Measurements from ENCODE around the gene GFRA4.

The GFRA4 gene

GRCh38 chr20:3693376-3693775 lies 30.2 kb upstream of the GFRA4 start:
- DNase-seq, result no peak

GRCh38 chr20:3692706-3693294 lies 29.6 kb upstream of the GFRA4 start:
- no peak for DNase-seq

- DNase-seq, result no peak
These were observed 28.7 kb upstream of the GFRA4 start for GRCh38 chr20:3691897-3692296.

GRCh38 chr20:3691306-3691705 lies 28.1 kb upstream of the GFRA4 start:
- no peak for DNase-seq

- DNase-seq, result no peak
These were observed 27.2 kb upstream of the GFRA4 start for GRCh38 chr20:3690413-3690812.

- no peak for DNase-seq
These were observed 26.8 kb upstream of the GFRA4 start for GRCh38 chr20:3689978-3690377.

GRCh38 chr20:3687655-3688054 lies 24.5 kb upstream of the GFRA4 start:
- DNase-seq, result no peak

- DNase-seq, result no peak
These were observed 23.7 kb upstream of the GFRA4 start for GRCh38 chr20:3686867-3687321.

- no peak for DNase-seq
These were observed 23.2 kb upstream of the GFRA4 start for GRCh38 chr20:3686421-3686820.

- no peak for DNase-seq
These were observed 22.1 kb upstream of the GFRA4 start for GRCh38 chr20:3685341-3685740.

GRCh38 chr20:3681931-3682781 lies 19.0 kb upstream of the GFRA4 start, which contains the start of gene ADAM33:
Gene ADAM33, minus strand, starts transcription at chr20:3682010. Its CDS starts 6 bp downstream, at chr20:3682004.
- no peak for DNase-seq

GRCh38 chr20:3681352-3681930 lies 18.2 kb upstream of the GFRA4 start:
- DNase-seq, result no peak

GRCh38 chr20:3680701-3681351 lies 17.6 kb upstream of the GFRA4 start:
- DNase-seq, result no peak

- DNase-seq, result no peak
These were observed 16.8 kb upstream of the GFRA4 start for GRCh38 chr20:3679749-3680700.

- DNase-seq, result no peak
These were observed 15.9 kb upstream of the GFRA4 start for GRCh38 chr20:3678856-3679720.

GRCh38 chr20:3678198-3678597 lies 15.0 kb upstream of the GFRA4 start:
- no peak for DNase-seq

GRCh38 chr20:3677733-3678132 lies 14.5 kb upstream of the GFRA4 start:
- no peak for DNase-seq

GRCh38 chr20:3674995-3675900 lies 12.0 kb upstream of the GFRA4 start:
- no peak for DNase-seq

- no peak for DNase-seq
These were observed 11.2 kb upstream of the GFRA4 start for GRCh38 chr20:3674447-3674846.
